GM13977 (cell line): ENCODE results near the gene M1AP.
A peak's percentile ranks its signal among the peaks of the same experiment; 100 is the strongest.

ENCODE experiments used
- DNase-seq: peaks from one replicate; pipeline ENCODE4 v3.0.0; 2012; ENCODE audit warnings: low spot score
- CTCF ChIP-seq: IDR thresholded peaks from 2 replicates; pipeline ENCODE4 v1.5.1; 2012; ENCODE audit warnings: mild to moderate bottlenecking, control low read depth; ENCODE audit not compliant: insufficient read depth; ENCODE audit errors: extremely low read depth, missing control alignments
- in situ Hi-C: fragments of 300-500 bp; cut with MboI; formaldehyde crosslinking; loops from one replicate; pipeline ENCODE4 v1.12.0; 2022; ENCODE audit warnings: low sequenced_read_pairs, low pct_unique_long_range_greater_than_20kb, mixed read lengths, inconsistent platforms; ENCODE audit not compliant: unreplicated experiment

M1AP gene

GRCh38 chr2:74659462-74659861 lies 11.3 kb upstream of the M1AP start:
- in situ Hi-C loops, result no loop called here
- no peak for DNase-seq
- no peak for TF ChIP-seq CTCF

GRCh38 chr2:74658516-74658915 lies 10.4 kb upstream of the M1AP start:
- TF ChIP-seq CTCF, result no peak
- no peak for DNase-seq
- in situ Hi-C loops, result no loop called here

- DNase-seq, result no peak
- in situ Hi-C loops, result no loop called here
- no peak for TF ChIP-seq CTCF
Observed at GRCh38 chr2:74655579-74655978, 7.4 kb upstream of the M1AP start.

GRCh38 chr2:74653985-74654882 lies 6.1 kb upstream of the M1AP start, which contains the start of gene SEMA4F:
Gene SEMA4F, plus strand, starts transcription at chr2:74654247. Its CDS starts 130 bp downstream, at chr2:74654377.
- peak; percentile 98 for DNase-seq
- TF ChIP-seq CTCF, result no peak
- in situ Hi-C loops, result no loop called here

GRCh38 chr2:74653589-74653984 lies 5.5 kb upstream of the M1AP start:
- in situ Hi-C loops, result no loop called here
- DNase-seq, result no peak

GRCh38 chr2:74646834-74647482 lies 1.2 kb downstream of the M1AP start:
- in situ Hi-C loops, result no loop called here
- no peak for TF ChIP-seq CTCF
- DNase-seq, result no peak

More at GRCh38 chr2:74653589-74653984, 5.5 kb upstream of the M1AP start:
- no peak for TF ChIP-seq CTCF
